ENCODE results near the gene ERBB2.
A peak's percentile ranks its signal among the peaks of the same experiment; 100 is the strongest.
"Not testable (repeated sequence)": the region's sequence is repeated elsewhere in the genome, so short reads cannot be mapped to it uniquely, and the experiment has no call there.

Gene ERBB2

DNA sequence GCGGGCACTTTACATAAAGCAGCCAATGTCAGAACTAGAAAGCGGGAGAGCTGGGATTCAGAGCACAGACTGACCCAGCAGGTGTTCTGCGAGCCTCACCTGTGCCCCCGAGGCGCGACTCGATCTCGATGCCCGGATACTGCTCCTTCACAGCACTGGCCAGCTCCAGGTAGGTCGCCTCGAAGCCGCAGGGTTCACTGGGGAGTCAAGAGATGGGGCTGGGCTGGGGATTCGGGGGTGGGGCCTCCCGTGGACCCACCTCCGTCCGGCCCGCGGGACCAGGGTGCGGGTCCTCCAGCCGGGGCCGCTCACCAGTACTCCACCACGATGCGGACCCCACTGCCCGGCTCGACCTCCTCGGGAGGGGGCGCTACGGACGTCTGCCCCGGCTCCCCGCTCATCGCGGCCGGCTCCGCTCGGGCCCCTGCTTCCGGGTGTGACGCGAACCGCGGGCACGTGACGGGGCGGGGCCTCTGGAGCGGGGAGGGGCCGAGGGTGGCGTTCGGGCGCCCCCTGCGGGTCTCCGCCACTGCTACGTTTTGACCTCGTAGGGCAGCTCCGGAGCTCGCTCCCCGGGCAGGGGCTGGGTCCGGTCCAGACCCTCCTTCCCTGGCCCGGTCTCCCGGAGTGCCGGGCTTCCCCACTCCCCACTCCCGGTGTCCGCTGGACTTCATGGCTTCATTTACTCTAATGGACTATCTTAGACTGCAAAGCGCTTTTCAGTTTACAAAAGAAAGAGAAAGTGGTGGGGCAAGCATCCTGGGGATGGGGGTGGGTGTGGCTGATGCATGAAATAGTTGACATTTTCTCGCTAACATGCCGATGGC lies 30.4 kb downstream of the ERBB2 start, which contains the start of gene MIEN1:
TSS of gene MIEN1 (minus strand) at position 438 of the 827 bp plus-strand sequence. CDS start at position 401, 37 bp downstream.
- DNase-seq = peak; percentile 11

DNA sequence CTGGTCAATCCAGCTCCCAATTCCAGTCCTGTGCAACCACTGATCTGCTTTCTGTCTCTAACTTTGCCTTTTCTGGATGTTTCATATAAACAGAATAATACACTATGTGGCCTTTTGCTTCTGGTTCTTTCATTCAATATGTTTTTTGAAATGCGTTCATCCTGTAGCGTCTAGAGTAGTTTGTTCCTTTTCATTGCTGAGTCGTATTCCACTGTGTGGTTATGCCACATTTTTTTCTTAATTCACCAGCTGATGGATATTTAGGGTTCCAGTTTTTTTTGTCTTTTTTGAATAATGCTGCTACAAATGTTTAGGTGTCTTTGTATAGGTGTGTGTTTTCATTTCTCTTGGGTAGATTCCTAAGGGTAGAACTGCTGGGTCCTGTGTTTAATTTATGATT lies 32.7 kb downstream of the ERBB2 start:
- no peak for DNase-seq

DNA sequence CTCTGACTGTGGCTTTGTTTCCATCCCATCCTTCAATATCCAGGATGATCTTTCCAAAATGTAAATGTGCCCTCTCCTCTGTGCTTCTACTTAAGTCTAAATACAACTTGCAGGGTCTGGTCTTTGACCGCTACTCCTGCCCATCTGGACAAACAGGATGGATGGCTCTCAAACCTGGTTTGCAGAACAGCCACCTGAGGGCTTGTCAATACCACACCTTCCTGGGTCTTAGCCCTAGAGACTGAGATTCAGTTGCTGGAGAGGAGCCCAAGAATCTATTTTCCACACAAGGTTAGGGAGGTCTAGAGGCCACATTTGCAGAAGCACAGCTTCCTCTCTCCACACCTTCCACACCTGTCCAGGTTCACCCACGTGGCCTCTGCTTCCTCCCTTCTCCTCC lies 36.0 kb downstream of the ERBB2 start:
- DNase-seq = no peak

DNA sequence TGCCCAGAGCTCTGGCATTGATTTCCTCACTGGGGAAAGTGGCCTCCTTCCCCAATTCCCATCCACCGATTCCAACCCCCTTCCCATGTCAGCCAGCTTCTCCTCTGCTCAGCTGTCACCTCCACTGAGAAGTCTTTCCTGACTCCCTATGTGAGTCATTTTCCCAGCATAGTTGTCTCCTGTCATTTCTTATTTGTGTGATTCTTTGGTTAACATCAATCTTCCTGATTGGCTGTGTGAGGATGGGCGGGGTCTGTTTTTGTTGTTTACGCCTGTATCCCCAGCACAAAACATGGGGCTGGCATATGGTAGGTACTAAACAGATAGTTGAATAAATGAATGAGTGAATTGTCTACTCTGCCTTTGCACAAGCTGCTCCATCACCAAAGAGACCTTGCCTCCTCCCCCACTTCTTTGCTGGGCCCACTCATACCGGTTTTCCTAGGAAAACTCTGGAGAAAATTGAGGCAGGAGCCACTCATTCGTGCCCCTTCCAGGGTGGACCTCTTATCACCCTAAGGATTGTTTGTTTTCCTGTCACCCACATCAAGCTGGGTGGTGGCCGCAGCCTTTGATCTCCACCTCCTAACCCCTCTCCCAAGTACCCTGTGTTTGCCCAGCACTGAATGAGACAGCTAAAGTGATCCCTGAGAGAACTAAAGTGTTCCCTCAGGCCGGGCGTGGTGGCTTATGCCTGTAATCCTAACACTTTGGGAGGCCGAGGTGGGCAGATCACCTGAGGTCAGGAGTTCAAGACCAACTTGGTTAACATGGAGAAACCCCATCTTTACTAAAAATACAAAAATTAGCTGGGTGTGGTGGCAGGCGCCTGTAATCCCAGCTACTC lies 36.7 kb downstream of the ERBB2 start:
- DNase-seq = no peak

DNA sequence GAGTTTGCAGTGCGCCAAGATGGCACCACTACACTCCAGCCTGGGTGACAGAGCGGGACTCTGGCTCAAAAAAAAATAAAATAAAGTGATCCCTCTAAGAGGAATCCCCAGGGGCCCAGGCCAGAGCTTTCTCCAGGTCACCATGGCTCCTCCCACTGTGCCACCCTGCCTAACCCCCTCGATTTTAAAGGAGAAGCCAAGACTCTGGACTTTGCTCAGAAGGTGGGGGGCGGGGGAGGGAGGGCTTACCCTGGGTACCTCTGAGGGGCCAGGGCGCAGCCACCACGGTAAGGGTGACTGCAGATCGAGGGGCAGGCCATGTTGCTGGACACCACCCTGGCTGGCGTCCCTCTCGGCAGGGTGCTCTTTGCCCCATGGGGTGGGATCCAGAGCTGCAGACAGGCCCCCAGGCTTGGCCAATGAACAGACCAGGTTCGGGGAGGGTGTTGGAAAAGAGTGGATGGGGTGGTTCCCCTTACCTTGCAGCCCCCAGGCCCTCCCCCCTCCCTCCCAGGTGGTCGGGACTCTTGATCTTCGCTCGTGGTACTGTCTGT lies 37.4 kb downstream of the ERBB2 start:
- DNase-seq = no peak

DNA sequence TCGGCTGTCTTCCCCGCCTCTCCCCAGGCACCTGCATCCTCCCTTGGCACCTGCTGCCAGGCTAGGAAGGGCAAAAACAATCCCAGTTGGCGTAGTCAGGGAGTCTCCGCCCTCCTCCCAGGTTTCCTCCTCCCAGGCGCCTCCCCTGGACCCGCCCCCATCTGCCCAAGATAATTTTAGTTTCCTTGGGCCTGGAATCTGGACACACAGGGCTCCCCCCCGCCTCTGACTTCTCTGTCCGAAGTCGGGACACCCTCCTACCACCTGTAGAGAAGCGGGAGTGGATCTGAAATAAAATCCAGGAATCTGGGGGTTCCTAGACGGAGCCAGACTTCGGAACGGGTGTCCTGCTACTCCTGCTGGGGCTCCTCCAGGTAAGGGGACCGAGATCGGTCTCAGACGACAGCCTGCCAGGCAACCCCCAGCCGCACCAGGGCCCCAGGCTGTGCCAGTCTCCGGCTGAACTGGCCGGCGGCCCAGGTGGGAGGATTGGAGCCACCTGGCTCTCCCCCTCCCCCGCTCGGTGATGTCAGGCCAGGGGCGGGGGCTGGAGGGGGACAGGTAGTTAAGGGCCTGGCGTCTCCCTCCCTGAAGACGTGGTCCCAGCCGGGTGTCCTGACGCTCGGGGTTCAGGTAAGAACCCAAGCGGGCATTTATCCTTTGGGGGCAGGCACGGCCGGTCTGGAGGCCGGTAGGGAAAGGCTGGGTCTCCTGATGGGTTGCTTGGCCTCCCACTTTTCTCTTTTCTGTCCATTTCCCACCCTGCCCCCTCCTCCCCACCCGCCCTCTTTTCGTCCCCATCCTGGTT lies 38.1 kb downstream of the ERBB2 start, which contains the start of gene GRB7:
TSS of gene GRB7 (plus strand) at position 179 of the 808 bp plus-strand sequence. CDS start 4,364 bp downstream, outside the sequence.
- DNase-seq = peak; percentile 38

DNA sequence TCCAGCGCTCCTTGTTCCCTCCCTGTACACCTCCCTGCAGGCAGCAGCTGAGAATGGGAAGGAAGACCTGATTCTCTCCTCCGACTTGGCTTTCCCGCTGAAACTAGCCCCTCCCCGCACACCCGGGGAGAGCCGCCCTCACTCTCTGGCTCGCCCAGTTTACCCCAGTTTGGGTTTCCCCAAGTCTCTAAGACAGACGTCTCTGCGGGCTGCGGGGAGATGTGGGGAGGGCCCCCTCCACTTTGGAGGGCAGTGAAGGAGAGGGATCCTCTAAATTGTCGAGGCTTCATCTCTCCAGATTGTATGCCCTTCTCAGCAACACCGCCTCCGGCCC lies 38.7 kb downstream of the ERBB2 start:
- no peak for DNase-seq

DNA sequence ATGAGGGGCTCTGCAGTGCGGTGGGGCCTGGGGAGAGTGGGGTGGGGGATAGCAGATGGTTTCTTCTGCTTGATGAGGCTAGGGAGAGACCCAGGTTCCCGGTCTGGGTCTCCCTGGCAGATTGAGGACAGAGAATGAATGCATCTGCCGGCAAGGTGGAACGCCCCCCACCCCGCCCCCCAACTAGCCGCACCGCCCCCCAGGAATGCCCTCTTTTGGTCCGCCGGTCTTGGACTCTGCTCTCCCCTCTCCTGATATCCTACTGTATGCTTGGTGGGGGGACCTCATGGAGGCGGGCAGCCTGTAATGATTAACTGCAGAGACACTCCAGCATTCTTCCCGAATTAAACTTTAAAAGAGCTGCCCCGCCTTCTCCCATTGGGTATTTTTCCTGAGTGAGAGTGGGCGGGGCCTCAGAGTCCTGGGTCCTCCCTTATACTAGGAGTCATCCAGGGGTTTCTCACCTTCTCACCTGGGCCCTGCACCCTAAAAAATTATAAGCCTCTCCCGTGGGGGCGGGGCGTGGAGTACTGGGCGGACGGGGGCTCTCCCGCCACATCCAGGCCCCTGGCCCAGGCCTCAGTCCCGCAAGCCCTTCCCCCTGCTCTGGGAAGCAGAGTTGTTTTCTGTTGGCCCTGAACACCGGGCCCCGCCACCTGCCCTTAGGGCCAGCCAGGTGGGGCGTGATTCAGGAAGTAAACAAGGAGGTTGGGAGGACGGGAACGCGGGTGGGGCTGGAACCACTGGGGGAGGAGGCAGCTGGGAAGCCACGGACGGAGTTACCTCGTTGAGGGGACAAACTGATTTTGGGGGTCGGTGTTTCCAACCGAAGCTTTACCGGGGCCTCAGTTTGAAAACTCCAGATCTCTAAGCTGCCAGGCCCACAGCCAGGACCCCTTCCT lies 39.4 kb downstream of the ERBB2 start:
- peak; percentile 14 for DNase-seq

DNA sequence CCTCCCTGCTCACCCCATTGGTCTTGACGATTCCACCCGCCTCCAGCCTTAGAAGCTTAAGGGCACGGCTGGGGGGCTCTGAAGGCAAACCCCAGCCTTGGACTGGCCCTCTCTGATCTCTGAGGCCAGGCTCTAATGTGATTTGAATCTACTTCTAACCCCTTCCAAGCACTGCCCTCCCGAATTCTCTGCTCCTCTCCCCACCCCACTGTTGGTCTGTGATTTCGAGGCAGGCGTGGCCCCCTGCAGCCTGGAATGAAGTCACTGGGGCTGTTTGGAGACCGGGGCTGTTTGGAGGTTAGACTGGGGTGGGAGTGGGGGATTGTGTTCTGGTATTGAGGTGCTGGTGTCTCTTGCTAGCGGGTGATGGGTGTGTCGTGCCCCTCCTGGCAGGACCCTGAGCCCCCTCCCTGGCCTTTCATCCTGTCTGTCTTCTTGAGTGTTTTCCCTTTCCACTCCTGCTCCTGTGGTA lies 40.1 kb downstream of the ERBB2 start:
- no peak for DNase-seq

DNA sequence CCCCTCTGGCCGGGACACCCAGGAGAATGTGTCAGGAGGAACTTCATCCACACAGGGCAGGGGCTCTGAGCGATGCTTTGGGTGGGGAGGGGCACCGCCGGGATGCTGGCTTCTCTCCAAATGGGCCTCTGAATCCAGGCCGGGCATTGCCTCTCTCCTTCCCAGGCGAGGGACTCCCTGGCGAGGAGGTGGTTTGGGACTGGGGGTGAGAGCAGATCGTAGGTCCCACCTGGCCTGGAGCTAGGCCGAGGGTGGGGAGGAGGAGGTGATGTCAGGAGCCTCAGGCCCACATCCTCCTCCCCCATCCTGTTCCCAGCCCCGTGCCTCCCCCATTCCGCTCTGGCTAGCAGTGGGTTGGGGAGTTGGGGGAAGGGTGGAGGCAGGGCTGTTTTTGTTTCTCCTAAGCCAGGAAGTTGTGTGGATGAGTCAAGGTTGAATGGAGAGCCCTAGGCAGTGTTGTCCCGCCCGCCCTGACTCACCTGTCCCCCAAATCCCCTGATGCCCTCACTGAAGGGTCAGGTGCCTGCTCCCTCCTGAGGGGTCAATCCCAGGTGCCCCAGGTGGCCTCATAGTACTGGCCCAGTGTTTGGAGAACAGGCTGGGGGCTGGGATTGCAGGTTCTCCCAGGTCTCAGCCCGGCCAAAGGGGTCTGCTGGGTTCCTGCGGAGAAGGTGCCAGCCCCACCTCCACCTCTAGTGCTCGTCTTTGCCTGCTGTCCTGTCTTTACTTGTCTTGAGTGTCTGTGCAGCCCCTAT lies 40.7 kb downstream of the ERBB2 start:
- DNase-seq = no peak

DNA sequence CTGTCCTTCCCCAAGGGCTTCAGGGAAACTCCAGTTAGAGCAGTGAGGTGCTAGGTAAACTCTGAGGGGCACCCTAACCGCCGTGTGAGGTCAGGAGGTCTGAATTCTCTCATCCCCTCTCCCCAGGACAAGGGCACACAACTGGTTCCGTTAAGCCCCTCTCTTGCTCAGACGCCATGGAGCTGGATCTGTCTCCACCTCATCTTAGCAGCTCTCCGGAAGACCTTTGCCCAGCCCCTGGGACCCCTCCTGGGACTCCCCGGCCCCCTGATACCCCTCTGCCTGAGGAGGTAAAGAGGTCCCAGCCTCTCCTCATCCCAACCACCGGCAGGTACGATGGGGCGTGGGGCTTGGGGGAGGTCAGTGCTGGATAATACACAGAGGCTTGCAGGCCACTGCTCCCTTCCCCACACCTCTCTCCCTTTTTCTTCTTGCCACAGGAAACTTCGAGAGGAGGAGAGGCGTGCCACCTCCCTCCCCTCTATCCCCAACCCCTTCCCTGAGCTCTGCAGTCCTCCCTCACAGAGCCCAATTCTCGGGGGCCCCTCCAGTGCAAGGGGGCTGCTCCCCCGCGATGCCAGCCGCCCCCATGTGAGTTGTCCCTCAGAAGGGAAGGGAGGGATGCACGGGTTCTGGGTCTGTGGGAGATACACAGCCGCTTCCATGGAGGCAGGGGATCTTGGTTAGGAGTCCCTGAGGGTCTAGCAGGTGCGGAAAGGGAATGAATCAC lies 42.4 kb downstream of the ERBB2 start:
- DNase-seq = no peak

DNA sequence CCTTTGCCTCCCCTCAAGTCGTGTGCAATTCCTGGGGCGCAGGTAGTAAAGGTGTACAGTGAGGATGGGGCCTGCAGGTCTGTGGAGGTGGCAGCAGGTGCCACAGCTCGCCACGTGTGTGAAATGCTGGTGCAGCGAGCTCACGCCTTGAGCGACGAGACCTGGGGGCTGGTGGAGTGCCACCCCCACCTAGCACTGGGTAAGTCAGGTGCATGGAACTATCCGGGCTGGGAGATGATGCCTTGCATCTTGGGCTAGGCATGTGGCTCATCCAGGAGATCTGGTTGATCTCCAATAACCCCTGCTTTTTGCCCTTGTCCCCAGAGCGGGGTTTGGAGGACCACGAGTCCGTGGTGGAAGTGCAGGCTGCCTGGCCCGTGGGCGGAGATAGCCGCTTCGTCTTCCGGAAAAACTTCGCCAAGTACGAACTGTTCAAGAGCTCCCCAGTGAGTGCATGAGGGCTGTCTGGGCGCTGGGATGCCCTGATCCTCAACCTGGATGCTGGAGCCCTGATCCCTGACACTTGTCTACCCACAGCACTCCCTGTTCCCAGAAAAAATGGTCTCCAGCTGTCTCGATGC lies 43.1 kb downstream of the ERBB2 start:
- DNase-seq = no peak

DNA sequence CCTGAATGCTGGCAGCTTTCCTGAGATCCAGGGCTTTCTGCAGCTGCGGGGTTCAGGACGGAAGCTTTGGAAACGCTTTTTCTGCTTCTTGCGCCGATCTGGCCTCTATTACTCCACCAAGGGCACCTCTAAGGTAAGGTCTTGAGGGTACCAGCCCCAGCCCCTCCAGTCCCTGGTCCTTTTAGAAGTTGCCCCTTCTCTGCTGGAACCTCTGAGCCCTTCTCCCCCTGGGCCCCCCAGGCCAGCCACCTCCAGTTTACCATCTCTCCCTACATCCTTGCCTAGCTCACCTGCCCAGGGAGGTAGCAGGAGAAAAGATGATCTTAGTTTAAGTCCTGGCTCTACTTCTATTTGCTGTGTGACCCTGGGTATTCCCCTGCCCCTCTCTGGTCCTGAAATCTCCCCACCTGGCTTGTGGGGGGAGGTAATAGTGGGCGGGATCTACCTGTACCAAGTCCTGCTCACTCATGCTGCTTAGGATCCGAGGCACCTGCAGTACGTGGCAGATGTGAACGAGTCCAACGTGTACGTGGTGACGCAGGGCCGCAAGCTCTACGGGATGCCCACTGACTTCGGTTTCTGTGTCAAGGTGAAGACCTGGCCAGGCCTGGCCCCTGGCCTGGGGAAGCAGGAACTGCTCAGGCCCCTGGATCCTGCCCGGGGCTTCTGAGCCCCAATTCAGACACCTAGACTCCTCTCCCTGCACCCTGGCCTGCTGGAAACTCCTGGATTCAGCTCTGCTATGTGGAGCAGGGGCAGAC lies 44.4 kb downstream of the ERBB2 start:
- no peak for DNase-seq

DNA sequence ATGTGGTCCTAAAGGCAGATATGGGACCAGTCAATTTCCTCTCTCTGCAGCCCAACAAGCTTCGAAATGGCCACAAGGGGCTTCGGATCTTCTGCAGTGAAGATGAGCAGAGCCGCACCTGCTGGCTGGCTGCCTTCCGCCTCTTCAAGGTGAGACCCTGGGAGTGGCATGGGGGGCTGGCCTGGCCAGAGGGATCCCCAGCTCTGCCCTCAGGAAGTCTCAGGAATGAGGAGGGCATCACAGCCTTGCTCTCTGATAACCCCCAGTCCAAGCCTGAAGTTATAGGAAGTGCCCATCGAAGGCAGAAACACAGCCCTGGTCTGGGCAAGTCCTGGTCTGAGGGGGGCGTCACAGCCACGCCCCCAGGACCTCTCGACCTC lies 45.0 kb downstream of the ERBB2 start:
- DNase-seq = no peak

DNA sequence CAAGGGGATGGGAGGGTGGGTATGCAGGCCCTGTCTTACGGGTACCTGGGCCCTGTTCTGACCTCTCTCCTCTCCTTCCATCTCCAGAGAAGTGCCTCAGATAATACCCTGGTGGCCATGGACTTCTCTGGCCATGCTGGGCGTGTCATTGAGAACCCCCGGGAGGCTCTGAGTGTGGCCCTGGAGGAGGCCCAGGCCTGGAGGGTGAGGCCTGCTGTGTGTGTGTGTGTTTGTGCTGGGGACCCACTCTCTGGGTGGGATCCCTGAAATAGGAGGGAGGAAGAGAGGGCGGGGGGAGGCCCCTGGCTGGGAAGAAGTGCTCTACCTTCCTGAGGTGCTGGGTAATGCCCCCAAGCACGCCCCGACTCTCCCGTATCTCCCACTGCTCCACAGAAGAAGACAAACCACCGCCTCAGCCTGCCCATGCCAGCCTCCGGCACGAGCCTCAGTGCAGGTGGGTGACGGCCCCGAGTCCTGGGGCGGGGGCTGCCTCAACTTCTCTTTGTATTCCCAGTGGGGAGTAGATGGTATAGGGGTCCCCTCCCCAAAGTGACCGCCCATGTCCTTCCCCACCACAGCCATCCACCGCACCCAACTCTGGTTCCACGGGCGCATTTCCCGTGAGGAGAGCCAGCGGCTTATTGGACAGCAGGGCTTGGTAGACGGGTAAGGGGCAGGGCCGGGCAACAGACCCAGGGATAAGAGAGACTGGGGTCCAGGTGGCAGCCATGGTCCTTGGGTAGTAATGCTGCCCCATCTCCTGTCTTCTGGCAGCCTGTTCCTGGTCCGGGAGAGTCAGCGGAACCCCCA lies 45.7 kb downstream of the ERBB2 start:
- no peak for DNase-seq

DNA sequence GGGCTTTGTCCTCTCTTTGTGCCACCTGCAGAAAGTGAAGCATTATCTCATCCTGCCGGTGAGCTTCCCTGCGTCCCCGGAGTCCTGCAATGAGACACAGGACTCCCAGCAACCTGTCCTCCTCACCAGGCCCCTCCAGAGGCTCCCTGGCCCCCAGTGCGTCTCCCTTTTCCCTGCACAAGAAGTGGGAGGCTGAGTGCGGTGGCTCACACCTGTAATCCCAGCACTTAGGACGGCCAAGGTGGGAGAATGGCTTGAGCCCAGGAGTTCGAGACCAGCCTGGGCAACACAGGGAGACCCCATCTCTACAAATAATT lies 46.2 kb downstream of the ERBB2 start:
- DNase-seq = no peak

DNA sequence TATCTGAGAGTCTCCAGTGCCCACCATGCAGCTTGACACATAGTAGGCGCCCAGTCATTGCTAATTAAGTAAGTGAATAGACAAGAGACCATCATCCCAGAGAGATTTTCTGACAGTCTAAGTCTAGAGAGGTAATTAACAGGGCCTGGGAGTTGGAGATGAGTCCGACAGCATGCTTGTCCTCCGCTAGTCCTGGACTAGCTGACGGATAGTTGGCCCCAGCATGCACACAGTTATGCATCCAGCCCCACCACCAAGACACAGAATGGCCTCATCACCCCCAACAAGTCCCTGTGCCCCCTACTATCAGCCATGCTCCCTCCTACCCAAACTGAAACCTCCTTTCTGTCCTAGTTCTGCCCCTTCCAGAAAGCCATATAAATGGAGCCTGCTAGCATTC lies 47.9 kb downstream of the ERBB2 start:
- no peak for DNase-seq

DNA sequence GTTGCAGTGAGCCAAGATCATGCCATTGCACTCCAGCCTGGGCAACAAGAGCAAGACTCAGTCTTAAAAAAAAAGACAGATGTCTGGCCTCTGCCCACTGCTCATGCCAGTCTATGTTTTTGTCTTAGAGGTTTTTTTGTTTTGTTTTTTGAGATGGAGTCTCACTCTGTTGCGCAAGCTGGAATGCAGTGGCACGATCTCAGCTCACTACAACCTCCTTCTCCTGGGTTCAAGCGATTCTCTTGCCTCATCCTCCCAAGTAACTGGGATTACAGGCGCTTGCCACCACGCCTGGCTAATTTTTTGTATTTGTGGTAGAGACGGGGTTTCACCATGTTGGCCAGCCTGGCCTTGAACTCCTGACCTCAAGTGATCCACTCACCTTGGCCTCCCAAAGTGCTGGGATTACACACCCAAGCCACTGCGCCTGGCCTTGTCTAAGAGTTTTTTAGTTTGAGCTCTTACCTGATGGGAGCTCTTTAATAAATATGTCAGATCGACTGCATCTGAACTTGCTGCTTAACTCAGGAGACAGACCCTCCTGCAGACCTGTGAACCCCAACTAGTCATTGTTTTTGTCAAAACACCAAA lies 48.7 kb downstream of the ERBB2 start:
- DNase-seq = not testable (repeated sequence)
